Esophagus (tissue), 2 donors: ENCODE results near the gene PNMA8A. TPM values are rescaled to one million over a fixed set of nuclear protein-coding genes. Genes with fewer than 3 reads are reported as not detected.

Source experiments
- H3K27ac ChIP-seq, 2 donors: one replicate each; pipeline ENCODE4 v1.5.1; 2013; ENCODE audit warnings: low read depth in 2 of 2, mild to moderate bottlenecking in 2 of 2, inconsistent platforms in 1 of 2, low read length in 1 of 2, moderate library complexity in 1 of 2
- H3K27me3 ChIP-seq, 2 donors: one replicate each; pipeline ENCODE4 v1.6.1; 2013; ENCODE audit warnings: low read length in 2 of 2, control low read depth in 1 of 2, mild to moderate bottlenecking in 1 of 2; ENCODE audit not compliant: insufficient read depth in 2 of 2, control insufficient read depth in 1 of 2
- H3K36me3 ChIP-seq, 2 donors: one replicate each; pipeline ENCODE4 v1.6.1; 2013; ENCODE audit warnings: low read length in 1 of 2; ENCODE audit not compliant: control insufficient read depth in 2 of 2, insufficient read depth in 2 of 2
- H3K4me1 ChIP-seq, 2 donors: one replicate each; pipeline ENCODE4 v1.6.1; 2013; ENCODE audit warnings: low read length in 1 of 2; ENCODE audit not compliant: control insufficient read depth in 2 of 2, insufficient read depth in 2 of 2
- H3K4me3 ChIP-seq, 2 donors: one replicate each; pipeline ENCODE4 v1.5.1; 2013; ENCODE audit warnings: low read length in 2 of 2, mild to moderate bottlenecking in 2 of 2, low read depth in 1 of 2, moderate library complexity in 1 of 2
- H3K9me3 ChIP-seq, 2 donors: one replicate each; pipeline ENCODE4 v1.6.1; 2013; ENCODE audit warnings: mild to moderate bottlenecking in 2 of 2, low read depth in 1 of 2, low read length in 1 of 2, moderate library complexity in 1 of 2; ENCODE audit not compliant: control insufficient read depth in 2 of 2, insufficient read depth in 1 of 2
- WGBS, 2 donors: extraction: QIAGEN DNeasy Blood & Tissue Kit; methylation state at CpG; one replicate each; pipeline ENCODE4 v1.1.7; 2013; 5-methylcytosine and 5-hydroxymethylcytosine counted together
- polyA plus RNA-seq, 2 donors: library from polyadenylated mRNA; stranded (reverse); fragments of 200-250 nt; gene quantifications; one replicate each; pipeline ENCODE4 v1.2.3, GENCODE V29; 2013
- donor health status: healthy with polysubstance abuse.
- donor health status: Bipolar disorder and iron deficiency.

PNMA8A gene
- polyA plus RNA-seq, 2 donors, result 0.02 to 0.10 TPM

DNA sequence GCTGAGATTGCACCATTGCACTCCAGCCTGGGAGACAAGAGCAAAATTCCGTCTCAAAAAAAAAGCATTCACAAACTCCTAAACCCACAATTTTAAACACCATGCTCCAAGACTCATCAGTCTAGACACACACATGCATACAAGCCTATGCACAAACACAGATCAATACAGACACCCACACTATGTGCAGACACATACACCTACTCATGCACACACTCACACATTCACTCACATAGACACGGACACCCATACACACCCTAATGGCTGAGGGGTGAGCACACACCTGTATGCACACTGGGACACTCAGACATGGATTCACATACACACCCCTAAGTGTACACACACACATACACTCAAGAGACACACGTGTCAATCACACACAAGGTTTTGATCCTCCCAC is 15.0 kb upstream of the PNMA8A start:
- Histone ChIP-seq H3K4me3 (no peak overlapping the region), H3K27ac (no peak overlapping the region), H3K9me3 (no peaks in the 10 kb centered on the region), H3K27me3 (peaks cover 0 to 2% of the 10 kb centered on the region in 2 donors), H3K36me3 (no peaks in the 10 kb centered on the region), H3K4me1 (peaks cover 0 to 4% of the 10 kb centered on the region in 2 donors)
- WGBS, 2 donors, result 71 to 77% methylated on average over 3 of the region's 3 CpGs

DNA sequence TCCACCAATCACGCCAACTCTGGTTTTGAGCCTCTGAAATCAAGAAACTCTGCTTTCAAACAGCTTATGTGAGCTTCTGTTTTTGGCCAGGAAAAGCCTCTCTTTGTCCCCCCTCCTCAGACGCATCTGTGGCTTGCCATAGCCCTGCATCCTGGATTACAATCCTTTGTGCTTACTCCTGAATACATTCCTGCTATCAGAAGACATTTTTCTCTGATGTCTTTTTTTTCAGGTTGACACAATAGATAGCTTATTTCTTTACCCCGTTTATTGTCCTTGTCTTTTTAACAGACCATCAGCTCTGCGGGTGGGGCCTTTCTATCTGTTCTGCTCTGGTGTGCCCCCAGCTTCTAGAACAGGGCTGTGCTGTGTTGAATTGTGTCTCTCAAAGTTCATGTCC is 13.3 kb upstream of the PNMA8A start:
- Histone ChIP-seq H3K9me3 (no peaks in the 10 kb centered on the region), H3K27me3 (peaks cover 0 to 2% of the 10 kb centered on the region in 2 donors)
- WGBS, 2 donors, result 63 to 69% methylated on average over 4 of the region's 4 CpGs

DNA sequence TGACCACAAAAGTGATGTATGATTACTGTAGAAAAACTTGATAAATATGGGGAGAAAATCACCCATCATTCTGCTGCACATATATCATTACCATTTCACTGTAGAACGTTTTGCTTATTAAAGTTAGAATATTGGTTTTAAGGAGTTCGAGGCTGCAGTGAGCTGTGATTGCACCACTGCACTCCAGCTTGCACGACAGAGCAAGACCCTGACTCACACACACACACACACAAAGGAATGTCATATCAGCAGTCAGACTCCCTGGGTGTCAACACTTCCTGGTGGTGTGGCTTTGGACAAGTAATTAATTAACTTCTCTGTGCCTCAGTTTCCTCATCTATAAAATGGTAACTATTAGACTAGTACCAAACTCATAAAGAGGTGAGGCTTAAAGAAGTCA is 11.3 kb upstream of the PNMA8A start:
- H3K27ac ChIP-seq, result no peak overlapping the region
- H3K36me3 ChIP-seq, result no peaks in the 10 kb centered on the region
- 50 to 52% methylated on average over 3 of the region's 3 CpGs for WGBS, 2 donors
- peaks cover 0 to 4% of the 10 kb centered on the region in 2 donors for H3K4me1 ChIP-seq
- no peak overlapping the region for H3K4me3 ChIP-seq
- no peaks in the 10 kb centered on the region for H3K9me3 ChIP-seq
- H3K27me3 ChIP-seq, result no peaks in the 10 kb centered on the region

More for the DNA sequence above, 13.3 kb upstream of the PNMA8A start:
- Histone ChIP-seq H3K4me3 (no peak overlapping the region), H3K4me1 (peaks cover 0 to 4% of the 10 kb centered on the region in 2 donors), H3K27ac (no peak overlapping the region), H3K36me3 (no peaks in the 10 kb centered on the region)

DNA sequence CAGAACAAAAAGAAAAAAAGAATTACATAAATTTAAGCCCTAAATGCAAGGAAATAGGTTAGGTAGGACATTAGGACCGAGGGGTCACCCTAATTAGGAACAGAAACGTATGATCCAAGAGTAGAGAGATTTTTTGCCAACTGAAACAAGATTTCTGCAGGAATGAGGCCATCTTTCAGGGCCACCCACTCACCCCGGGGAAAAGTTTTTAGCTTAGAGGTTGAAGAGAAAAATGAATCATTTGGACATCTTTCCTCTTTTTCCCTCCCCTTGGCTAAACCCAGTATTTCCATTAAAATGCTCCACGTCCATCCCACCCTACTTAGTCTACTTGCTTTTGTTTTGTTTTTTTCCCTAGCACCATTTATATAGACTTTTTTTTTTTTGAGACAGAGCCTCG is 10.6 kb upstream of the PNMA8A start:
- H3K27me3 ChIP-seq, result no peaks in the 10 kb centered on the region
- H3K27ac ChIP-seq, result no peak overlapping the region
- no peak overlapping the region for H3K4me3 ChIP-seq
- H3K4me1 ChIP-seq, result no peaks in the 10 kb centered on the region
- WGBS, 2 donors, result 42 to 54% methylated on average over 5 of the region's 5 CpGs
- no peaks in the 10 kb centered on the region for H3K36me3 ChIP-seq
- H3K9me3 ChIP-seq, result no peaks in the 10 kb centered on the region

GRCh38 chr19:46481223-46481848 is 10.0 kb upstream of the PNMA8A start:
- H3K27me3 ChIP-seq, result no peaks in the 10 kb centered on the region
- no peaks in the 10 kb centered on the region for H3K4me1 ChIP-seq
- no peaks in the 10 kb centered on the region for H3K9me3 ChIP-seq
- H3K4me3 ChIP-seq, result no peak overlapping the region
- H3K27ac ChIP-seq, result no peak overlapping the region
- 63 to 68% methylated on average over 16 of the region's 16 CpGs for WGBS, 2 donors
- no peaks in the 10 kb centered on the region for H3K36me3 ChIP-seq

- H3K27me3 ChIP-seq, result no peaks in the 10 kb centered on the region
- H3K4me3 ChIP-seq, result no peak overlapping the region
- no peaks in the 10 kb centered on the region for H3K4me1 ChIP-seq
- 46 to 54% methylated on average over 12 of the region's 12 CpGs for WGBS, 2 donors
- no peaks in the 10 kb centered on the region for H3K36me3 ChIP-seq
- no peak overlapping the region for H3K27ac ChIP-seq
- H3K9me3 ChIP-seq, result no peaks in the 10 kb centered on the region
Observed at GRCh38 chr19:46480415-46480814, 9.1 kb upstream of the PNMA8A start.

DNA sequence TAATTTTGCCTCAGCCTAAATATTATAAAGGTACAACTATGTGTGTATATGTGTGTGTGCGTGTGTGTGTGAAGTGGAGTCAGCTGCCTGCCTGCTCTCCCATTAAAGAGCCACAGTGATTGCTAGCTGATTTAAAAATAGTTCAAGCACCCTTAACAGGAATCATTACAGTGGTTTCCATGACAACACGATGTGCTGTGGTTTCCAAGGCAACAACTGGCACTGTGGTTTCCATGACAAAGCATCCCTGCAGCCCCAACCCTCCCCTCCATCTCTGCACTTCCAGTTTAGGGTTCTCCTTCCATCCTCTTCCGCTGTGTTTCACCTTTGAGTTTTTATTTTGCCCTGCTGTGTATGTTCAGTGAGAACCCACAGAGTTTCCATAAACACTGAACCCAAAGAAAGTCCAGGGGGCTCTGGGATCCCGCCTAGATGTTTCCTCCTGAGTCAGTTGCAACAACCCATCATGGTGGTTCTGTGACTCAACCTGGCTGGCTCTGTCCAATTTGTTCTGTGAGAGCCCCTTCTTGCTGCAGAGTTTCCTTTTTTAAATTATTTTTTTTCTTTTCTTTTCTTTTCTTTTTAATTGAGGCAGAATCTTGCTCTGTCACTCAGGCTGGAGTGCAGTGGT is 7.1 kb upstream of the PNMA8A start:
- no peaks in the 10 kb centered on the region for H3K9me3 ChIP-seq
- H3K27ac ChIP-seq, result no peak overlapping the region
- H3K27me3 ChIP-seq, result no peaks in the 10 kb centered on the region
- no peak overlapping the region for H3K4me3 ChIP-seq
- H3K4me1 ChIP-seq, result no peaks in the 10 kb centered on the region
- H3K36me3 ChIP-seq, result no peaks in the 10 kb centered on the region
- WGBS, 2 donors, result 45 to 59% methylated on average over 4 of the region's 4 CpGs

GRCh38 chr19:46475986-46476385 is 4.6 kb upstream of the PNMA8A start:
- Histone ChIP-seq H3K27ac (no peak overlapping the region), H3K4me3 (no peak overlapping the region), H3K27me3 (no peaks in the 10 kb centered on the region), H3K36me3 (no peaks in the 10 kb centered on the region), H3K9me3 (no peaks in the 10 kb centered on the region), H3K4me1 (peaks cover 0 to 2% of the 10 kb centered on the region in 2 donors)
- 61 to 63% methylated on average over 2 of the region's 2 CpGs for WGBS, 2 donors

- H3K4me1 ChIP-seq, result peaks cover 0 to 2% of the 10 kb centered on the region in 2 donors
- no peak overlapping the region for H3K4me3 ChIP-seq
- H3K27me3 ChIP-seq, result no peaks in the 10 kb centered on the region
- no peaks in the 10 kb centered on the region for H3K9me3 ChIP-seq
- 88 to 91% methylated on average over 8 of the region's 8 CpGs for WGBS, 2 donors
- no peak overlapping the region for H3K27ac ChIP-seq
- no peaks in the 10 kb centered on the region for H3K36me3 ChIP-seq
Observed at GRCh38 chr19:46474211-46474610, 2.8 kb upstream of the PNMA8A start.

GRCh38 chr19:46472592-46472991 is 1.2 kb upstream of the PNMA8A start:
- no peaks in the 10 kb centered on the region for H3K27me3 ChIP-seq
- no peak overlapping the region for H3K27ac ChIP-seq
- H3K9me3 ChIP-seq, result no peaks in the 10 kb centered on the region
- H3K4me3 ChIP-seq, result no peak overlapping the region
- 84 to 89% methylated on average over 4 of the region's 4 CpGs for WGBS, 2 donors
- no peaks in the 10 kb centered on the region for H3K36me3 ChIP-seq
- H3K4me1 ChIP-seq, result peaks cover 0 to 2% of the 10 kb centered on the region in 2 donors
